Panc1 (cell line): ENCODE data around the gene CETP.

Experiments
- POLR2AphosphoS5 ChIP-seq: IDR thresholded peaks from 2 replicates; pipeline ENCODE4 v1.6.1; 2012; ENCODE audit warnings: mild to moderate bottlenecking, low read depth, low read length, moderate library complexity
- REST ChIP-seq, 2 experiments: IDR thresholded peaks; 2 replicates each; pipeline ENCODE4 v1.6.1; 2011 to 2012; ENCODE audit warnings: low read depth in 2 of 2, control low read depth in 1 of 2, low read length in 1 of 2, mild to moderate bottlenecking in 1 of 2, moderate library complexity in 1 of 2; ENCODE audit not compliant: insufficient read depth in 1 of 2
- SIN3A ChIP-seq: IDR thresholded peaks from 2 replicates; pipeline ENCODE4 v1.6.1; 2012; ENCODE audit warnings: low read depth, mild to moderate bottlenecking, low read length, moderate library complexity, borderline replicate concordance; ENCODE audit not compliant: insufficient read depth
- TF ChIP-seq, protein P1 (sequence below): fragments of 450-650 bp; IDR thresholded peaks from 2 replicates; pipeline ENCODE4 v1.5.1; 2017; ENCODE audit warnings: mild to moderate bottlenecking

- TF ChIP-seq, protein P1, sequence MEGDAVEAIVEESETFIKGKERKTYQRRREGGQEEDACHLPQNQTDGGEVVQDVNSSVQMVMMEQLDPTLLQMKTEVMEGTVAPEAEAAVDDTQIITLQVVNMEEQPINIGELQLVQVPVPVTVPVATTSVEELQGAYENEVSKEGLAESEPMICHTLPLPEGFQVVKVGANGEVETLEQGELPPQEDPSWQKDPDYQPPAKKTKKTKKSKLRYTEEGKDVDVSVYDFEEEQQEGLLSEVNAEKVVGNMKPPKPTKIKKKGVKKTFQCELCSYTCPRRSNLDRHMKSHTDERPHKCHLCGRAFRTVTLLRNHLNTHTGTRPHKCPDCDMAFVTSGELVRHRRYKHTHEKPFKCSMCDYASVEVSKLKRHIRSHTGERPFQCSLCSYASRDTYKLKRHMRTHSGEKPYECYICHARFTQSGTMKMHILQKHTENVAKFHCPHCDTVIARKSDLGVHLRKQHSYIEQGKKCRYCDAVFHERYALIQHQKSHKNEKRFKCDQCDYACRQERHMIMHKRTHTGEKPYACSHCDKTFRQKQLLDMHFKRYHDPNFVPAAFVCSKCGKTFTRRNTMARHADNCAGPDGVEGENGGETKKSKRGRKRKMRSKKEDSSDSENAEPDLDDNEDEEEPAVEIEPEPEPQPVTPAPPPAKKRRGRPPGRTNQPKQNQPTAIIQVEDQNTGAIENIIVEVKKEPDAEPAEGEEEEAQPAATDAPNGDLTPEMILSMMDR, result no peak
- TF ChIP-seq POLR2AphosphoS5, result no peak
- no peak for TF ChIP-seq SIN3A
- TF ChIP-seq REST (IDR thresholded peaks at IDR 0.05; ENCODE audit: insufficient read depth in 1 of 2, low read depth in 2 of 2, low read length in 1 of 2), result no peak
Observed at GRCh38 chr16:56977823-56978430, 16.2 kb downstream of the CETP start.
